GM12878 (cell line): ENCODE measurements around the gene SQSTM1. TPM values are rescaled to one million over a fixed set of nuclear protein-coding genes. Genes with fewer than 3 reads are reported as not detected.

Experiments
- ASH2L ChIP-seq: fragments of 300-600, 200-600 bp; sonication (generic); IDR thresholded peaks from 2 replicates; pipeline ENCODE4 v1.6.1; 2017; ENCODE audit warnings: low read depth, mild to moderate bottlenecking, borderline replicate concordance
- BMI1 ChIP-seq: fragments of 450-650 bp; IDR thresholded peaks from 2 replicates; pipeline ENCODE4 v1.6.1; 2016; ENCODE audit warnings: mild to moderate bottlenecking, moderate library complexity, borderline replicate concordance
- EED ChIP-seq: sonication (generic); IDR thresholded peaks from 2 replicates; pipeline ENCODE4 v1.6.1; 2016; ENCODE audit warnings: antibody characterized with exemption, low read depth
- GABPA ChIP-seq: IDR thresholded peaks from 2 replicates; pipeline ENCODE4 v1.6.1; 2014; ENCODE audit warnings: antibody characterized with exemption, low read depth, mild to moderate bottlenecking, inconsistent platforms
- JUND ChIP-seq: IDR thresholded peaks from 2 replicates; pipeline ENCODE4 v1.6.1; 2012; ENCODE audit warnings: low read depth, mild to moderate bottlenecking, low read length, improper control_type of control experiment, moderate library complexity
- MYC ChIP-seq: IDR thresholded peaks from 2 replicates; pipeline ENCODE4 v1.6.1; 2011; ENCODE audit warnings: mild to moderate bottlenecking, low read length, moderate library complexity, inconsistent platforms; ENCODE audit not compliant: insufficient read depth, insufficient replicate concordance, insufficient read length, severe bottlenecking
- NFIC ChIP-seq: IDR thresholded peaks from 2 replicates; pipeline ENCODE4 v1.6.1; 2012; ENCODE audit warnings: low read depth, mild to moderate bottlenecking, inconsistent platforms, low read length, moderate library complexity
- NFYA ChIP-seq: IDR thresholded peaks from 2 replicates; pipeline ENCODE4 v1.6.1; 2011; ENCODE audit warnings: low read depth, mild to moderate bottlenecking, low read length, improper control_type of control experiment, borderline replicate concordance
- POLR2AphosphoS5 ChIP-seq: IDR thresholded peaks from 2 replicates; pipeline ENCODE4 v1.6.1; 2011; ENCODE audit warnings: mild to moderate bottlenecking, low read length, inconsistent platforms
- YY1 ChIP-seq: IDR thresholded peaks from 2 replicates; pipeline ENCODE4 v1.6.1; 2011; ENCODE audit warnings: low read depth, mild to moderate bottlenecking, low read length
- polyA plus RNA-seq, 11 experiments: library from polyadenylated mRNA; depleted of rRNA in 4 of 11; unstranded in 6 of 11; stranded (reverse) in 5 of 11; fragments of >200 nt; fragmentation: Nextera tagmentation in 4 of 11; fragmentation: Illumina TruSeq in 1 of 11; extraction: Ambion mirVana in 4 of 11; extraction: Trizol in 1 of 11; gene quantifications; 1 replicate in 1 of 11; 2 replicates in 10 of 11; pipeline versions ENCODE4 v1.2.1 to v1.2.3, GENCODE V29; 2011 to 2016; ENCODE audit warnings: inconsistent platforms in 2 of 11, missing spikeins in 2 of 11, low read depth in 1 of 11
- total RNA-seq, 4 experiments: library from RNA; depleted of rRNA in 3 of 4; stranded (reverse); fragments of >200 nt in 3 of 4; fragmentation: Illumina TruSeq in 1 of 4; extraction: Trizol in 1 of 4; gene quantifications; 2 replicates each; pipeline versions ENCODE4 v1.2.1 to v1.2.3, GENCODE V29; 2013 to 2021
- TF ChIP-seq, protein P1 (sequence below): fragments of 450-650 bp; formaldehyde crosslinking; IDR thresholded peaks from 2 replicates; pipeline ENCODE4 v1.4.0; 2020; ENCODE audit warnings: mild to moderate bottlenecking, moderate library complexity
- TF ChIP-seq, protein P2 (sequence below): IDR thresholded peaks from 2 replicates; pipeline ENCODE4 v1.6.1; 2011; ENCODE audit warnings: borderline replicate concordance, low read depth, mild to moderate bottlenecking, moderate library complexity, low read length; ENCODE audit not compliant: insufficient read depth, poor library complexity, severe bottlenecking
- TF ChIP-seq, protein P3 (sequence below): fragments of 450-650 bp; formaldehyde crosslinking; IDR thresholded peaks from 2 replicates; pipeline ENCODE4 v1.5.0; 2022; ENCODE audit warnings: mild to moderate bottlenecking, missing genetic modification characterization
- TF ChIP-seq, protein P4 (sequence below): IDR thresholded peaks from 2 replicates; pipeline ENCODE4 v1.6.1; 2011; ENCODE audit warnings: low read depth, mild to moderate bottlenecking, low read length, moderate library complexity, borderline replicate concordance; ENCODE audit errors: extremely low read depth

The SQSTM1 gene
- total and polyA plus RNA-seq, 10 of the 15 experiments (the other 5 are each of a cell fraction or from before 2014, with no cell fraction given): 6.3 to 138 (median 62.1) TPM

DNA sequence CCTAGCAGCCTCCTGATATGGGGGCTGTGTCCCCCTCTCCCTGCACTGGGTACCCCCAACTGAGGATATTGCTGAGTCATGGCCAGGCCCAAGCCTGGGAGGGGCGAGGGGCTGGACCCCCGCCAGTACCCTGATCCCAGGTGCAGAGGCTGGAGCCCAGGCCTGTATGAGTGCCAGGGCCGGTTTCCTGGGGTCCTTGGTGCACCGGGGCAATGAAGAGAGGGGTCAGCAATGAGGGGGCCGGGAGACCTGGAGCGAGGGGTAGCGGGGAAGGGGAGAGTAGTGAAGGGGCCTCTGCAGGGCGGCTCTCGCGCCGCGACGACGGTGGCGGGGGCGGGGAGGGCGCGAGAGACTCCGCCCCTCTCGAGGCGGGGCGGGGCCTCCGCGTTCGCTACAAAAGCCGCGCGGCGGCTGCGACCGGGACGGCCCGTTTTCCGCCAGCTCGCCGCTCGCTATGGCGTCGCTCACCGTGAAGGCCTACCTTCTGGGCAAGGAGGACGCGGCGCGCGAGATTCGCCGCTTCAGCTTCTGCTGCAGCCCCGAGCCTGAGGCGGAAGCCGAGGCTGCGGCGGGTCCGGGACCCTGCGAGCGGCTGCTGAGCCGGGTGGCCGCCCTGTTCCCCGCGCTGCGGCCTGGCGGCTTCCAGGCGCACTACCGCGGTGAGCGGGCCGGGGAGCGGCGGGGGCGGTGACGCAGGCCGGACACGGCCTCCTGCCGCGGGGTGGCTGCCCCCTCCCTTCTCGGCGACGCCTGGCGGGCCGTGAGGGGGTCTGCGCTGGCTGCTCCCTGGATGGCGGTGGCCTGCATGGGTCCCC, at the start of gene SQSTM1 (continued):
- TF ChIP-seq, protein P1, sequence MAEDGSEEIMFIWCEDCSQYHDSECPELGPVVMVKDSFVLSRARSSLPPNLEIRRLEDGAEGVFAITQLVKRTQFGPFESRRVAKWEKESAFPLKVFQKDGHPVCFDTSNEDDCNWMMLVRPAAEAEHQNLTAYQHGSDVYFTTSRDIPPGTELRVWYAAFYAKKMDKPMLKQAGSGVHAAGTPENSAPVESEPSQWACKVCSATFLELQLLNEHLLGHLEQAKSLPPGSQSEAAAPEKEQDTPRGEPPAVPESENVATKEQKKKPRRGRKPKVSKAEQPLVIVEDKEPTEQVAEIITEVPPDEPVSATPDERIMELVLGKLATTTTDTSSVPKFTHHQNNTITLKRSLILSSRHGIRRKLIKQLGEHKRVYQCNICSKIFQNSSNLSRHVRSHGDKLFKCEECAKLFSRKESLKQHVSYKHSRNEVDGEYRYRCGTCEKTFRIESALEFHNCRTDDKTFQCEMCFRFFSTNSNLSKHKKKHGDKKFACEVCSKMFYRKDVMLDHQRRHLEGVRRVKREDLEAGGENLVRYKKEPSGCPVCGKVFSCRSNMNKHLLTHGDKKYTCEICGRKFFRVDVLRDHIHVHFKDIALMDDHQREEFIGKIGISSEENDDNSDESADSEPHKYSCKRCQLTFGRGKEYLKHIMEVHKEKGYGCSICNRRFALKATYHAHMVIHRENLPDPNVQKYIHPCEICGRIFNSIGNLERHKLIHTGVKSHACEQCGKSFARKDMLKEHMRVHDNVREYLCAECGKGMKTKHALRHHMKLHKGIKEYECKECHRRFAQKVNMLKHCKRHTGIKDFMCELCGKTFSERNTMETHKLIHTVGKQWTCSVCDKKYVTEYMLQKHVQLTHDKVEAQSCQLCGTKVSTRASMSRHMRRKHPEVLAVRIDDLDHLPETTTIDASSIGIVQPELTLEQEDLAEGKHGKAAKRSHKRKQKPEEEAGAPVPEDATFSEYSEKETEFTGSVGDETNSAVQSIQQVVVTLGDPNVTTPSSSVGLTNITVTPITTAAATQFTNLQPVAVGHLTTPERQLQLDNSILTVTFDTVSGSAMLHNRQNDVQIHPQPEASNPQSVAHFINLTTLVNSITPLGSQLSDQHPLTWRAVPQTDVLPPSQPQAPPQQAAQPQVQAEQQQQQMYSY: no peak
- TF ChIP-seq, protein P2, sequence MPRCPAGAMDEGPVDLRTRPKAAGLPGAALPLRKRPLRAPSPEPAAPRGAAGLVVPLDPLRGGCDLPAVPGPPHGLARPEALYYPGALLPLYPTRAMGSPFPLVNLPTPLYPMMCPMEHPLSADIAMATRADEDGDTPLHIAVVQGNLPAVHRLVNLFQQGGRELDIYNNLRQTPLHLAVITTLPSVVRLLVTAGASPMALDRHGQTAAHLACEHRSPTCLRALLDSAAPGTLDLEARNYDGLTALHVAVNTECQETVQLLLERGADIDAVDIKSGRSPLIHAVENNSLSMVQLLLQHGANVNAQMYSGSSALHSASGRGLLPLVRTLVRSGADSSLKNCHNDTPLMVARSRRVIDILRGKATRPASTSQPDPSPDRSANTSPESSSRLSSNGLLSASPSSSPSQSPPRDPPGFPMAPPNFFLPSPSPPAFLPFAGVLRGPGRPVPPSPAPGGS: peak; percentile 16
- TF ChIP-seq NFYA: no peak
- TF ChIP-seq GABPA: no peak
- TF ChIP-seq EED: no peak
- no peak for TF ChIP-seq NFIC
- no peak for TF ChIP-seq MYC
- TF ChIP-seq, protein P3, sequence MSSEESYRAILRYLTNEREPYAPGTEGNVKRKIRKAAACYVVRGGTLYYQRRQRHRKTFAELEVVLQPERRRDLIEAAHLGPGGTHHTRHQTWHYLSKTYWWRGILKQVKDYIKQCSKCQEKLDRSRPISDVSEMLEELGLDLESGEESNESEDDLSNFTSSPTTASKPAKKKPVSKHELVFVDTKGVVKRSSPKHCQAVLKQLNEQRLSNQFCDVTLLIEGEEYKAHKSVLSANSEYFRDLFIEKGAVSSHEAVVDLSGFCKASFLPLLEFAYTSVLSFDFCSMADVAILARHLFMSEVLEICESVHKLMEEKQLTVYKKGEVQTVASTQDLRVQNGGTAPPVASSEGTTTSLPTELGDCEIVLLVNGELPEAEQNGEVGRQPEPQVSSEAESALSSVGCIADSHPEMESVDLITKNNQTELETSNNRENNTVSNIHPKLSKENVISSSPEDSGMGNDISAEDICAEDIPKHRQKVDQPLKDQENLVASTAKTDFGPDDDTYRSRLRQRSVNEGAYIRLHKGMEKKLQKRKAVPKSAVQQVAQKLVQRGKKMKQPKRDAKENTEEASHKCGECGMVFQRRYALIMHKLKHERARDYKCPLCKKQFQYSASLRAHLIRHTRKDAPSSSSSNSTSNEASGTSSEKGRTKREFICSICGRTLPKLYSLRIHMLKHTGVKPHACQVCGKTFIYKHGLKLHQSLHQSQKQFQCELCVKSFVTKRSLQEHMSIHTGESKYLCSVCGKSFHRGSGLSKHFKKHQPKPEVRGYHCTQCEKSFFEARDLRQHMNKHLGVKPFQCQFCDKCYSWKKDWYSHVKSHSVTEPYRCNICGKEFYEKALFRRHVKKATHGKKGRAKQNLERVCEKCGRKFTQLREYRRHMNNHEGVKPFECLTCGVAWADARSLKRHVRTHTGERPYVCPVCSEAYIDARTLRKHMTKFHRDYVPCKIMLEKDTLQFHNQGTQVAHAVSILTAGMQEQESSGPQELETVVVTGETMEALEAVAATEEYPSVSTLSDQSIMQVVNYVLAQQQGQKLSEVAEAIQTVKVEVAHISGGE (CRISPR knock-in tag): no peak
- TF ChIP-seq ASH2L: no peak; the same call in 1 of the 2 replicates
- TF ChIP-seq JUND: 0 out of 2 replicates have a peak, but pooled peaks have one; percentile 18
- TF ChIP-seq POLR2AphosphoS5: peak; percentile 99
- TF ChIP-seq BMI1: no peak
- TF ChIP-seq, protein P4, sequence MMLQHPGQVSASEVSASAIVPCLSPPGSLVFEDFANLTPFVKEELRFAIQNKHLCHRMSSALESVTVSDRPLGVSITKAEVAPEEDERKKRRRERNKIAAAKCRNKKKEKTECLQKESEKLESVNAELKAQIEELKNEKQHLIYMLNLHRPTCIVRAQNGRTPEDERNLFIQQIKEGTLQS: no peak
- TF ChIP-seq YY1: peak; percentile 85
